Neural crest cell (in vitro differentiated cells): ENCODE measurements around the gene OLA1. TPM values are rescaled to one million over a fixed set of nuclear protein-coding genes. Genes with fewer than 3 reads are reported as not detected.

Source experiments
- DNase-seq: peaks from one replicate; pipeline ENCODE4 v3.0.0; 2021; ENCODE audit warnings: low read depth, mixed read lengths, low spot score
- H3K27ac Mint-ChIP-seq: one replicate; pipeline ENCODE4 v1.8.0; 2021; ENCODE audit warnings: mild to moderate bottlenecking, mixed read lengths; ENCODE audit not compliant: unreplicated experiment
- H3K27me3 Mint-ChIP-seq: 2 replicates; pipeline ENCODE4 v1.8.0; 2021; ENCODE audit warnings: low read depth, mild to moderate bottlenecking, mixed read lengths
- H3K36me3 Mint-ChIP-seq: 2 replicates; pipeline ENCODE4 v1.8.0; 2021; ENCODE audit warnings: low read depth, mild to moderate bottlenecking, mixed read lengths
- H3K4me1 Mint-ChIP-seq: 2 replicates; pipeline ENCODE4 v1.8.0; 2021; ENCODE audit warnings: mixed read lengths
- H3K4me3 Mint-ChIP-seq: one replicate; pipeline ENCODE4 v1.8.0; 2021; ENCODE audit warnings: mild to moderate bottlenecking, mixed read lengths
- H3K9me3 Mint-ChIP-seq: 2 replicates; pipeline ENCODE4 v1.8.0; 2021; ENCODE audit warnings: mixed read lengths
- total RNA-seq: library from RNA; stranded (reverse); gene quantifications from 2 replicates; pipeline ENCODE4 v1.2.1, GENCODE V29; 2021
- TF ChIP-seq, protein P1 (sequence below): fragments of 200-600 bp; sonication (generic); conservative IDR thresholded peaks from 2 replicates; pipeline ENCODE4 v1.5.0; 2021; ENCODE audit warnings: antibody characterized with exemption, mild to moderate bottlenecking

OLA1 gene
- total RNA-seq, 1 donor from 2014 or later = 170 TPM

- TF ChIP-seq, protein P1, sequence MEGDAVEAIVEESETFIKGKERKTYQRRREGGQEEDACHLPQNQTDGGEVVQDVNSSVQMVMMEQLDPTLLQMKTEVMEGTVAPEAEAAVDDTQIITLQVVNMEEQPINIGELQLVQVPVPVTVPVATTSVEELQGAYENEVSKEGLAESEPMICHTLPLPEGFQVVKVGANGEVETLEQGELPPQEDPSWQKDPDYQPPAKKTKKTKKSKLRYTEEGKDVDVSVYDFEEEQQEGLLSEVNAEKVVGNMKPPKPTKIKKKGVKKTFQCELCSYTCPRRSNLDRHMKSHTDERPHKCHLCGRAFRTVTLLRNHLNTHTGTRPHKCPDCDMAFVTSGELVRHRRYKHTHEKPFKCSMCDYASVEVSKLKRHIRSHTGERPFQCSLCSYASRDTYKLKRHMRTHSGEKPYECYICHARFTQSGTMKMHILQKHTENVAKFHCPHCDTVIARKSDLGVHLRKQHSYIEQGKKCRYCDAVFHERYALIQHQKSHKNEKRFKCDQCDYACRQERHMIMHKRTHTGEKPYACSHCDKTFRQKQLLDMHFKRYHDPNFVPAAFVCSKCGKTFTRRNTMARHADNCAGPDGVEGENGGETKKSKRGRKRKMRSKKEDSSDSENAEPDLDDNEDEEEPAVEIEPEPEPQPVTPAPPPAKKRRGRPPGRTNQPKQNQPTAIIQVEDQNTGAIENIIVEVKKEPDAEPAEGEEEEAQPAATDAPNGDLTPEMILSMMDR = peak; percentile 67
- Mint-ChIP-seq H3K4me3 (no peak overlapping the region), H3K4me1 (peaks cover 29% of the 10 kb centered on the region), H3K27ac (no peak overlapping the region), H3K36me3 (peaks cover 6% of the 10 kb centered on the region), H3K27me3 (no peaks in the 10 kb centered on the region), H3K9me3 (no peaks in the 10 kb centered on the region)
- no peak for DNase-seq
Measured at GRCh38 chr2:174078275-174078674, 170.1 kb downstream of the OLA1 start.

DNA sequence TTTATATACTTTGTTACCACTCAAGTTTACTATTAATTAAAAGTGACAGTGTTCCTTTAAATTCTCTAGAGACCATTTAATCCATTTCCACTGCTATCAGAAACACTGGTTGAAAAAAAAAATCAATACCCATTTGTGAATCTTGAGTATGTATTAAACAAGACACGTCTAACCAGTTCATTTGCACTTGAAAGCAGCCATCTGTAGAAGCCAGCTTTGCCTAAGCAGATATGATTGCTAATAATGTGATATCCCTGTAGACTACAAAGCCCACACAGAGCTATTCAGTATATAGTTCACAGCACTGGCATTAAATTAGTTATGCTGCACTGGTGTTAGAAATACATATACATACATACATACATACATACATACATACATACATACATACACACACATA lies 171.4 kb downstream of the OLA1 start:
- H3K36me3 Mint-ChIP-seq = peaks cover 6% of the 10 kb centered on the region
- TF ChIP-seq, protein P1 = no peak
- no peak overlapping the region for H3K27ac Mint-ChIP-seq
- DNase-seq = no peak
- H3K9me3 Mint-ChIP-seq = no peaks in the 10 kb centered on the region
- peaks cover 29% of the 10 kb centered on the region for H3K4me1 Mint-ChIP-seq
- H3K4me3 Mint-ChIP-seq = no peak overlapping the region
- no peaks in the 10 kb centered on the region for H3K27me3 Mint-ChIP-seq

DNA sequence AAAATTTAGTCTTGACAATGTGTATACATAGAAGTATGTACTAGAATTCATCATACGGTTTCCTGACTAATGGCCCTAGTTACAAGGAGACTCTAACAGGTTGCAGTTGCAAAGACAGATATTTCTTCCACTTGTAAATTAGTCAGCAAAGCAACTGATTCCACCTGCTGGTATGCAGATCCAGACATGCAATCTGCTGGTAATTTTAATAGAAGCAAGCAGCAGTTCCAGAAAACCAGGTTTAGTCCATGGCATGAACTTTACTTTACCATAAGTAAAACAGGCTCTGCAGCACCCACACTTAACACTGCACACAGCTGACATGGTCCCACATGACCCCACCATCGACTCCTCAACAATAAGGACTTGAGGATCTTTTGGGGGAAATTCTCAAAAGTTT lies 172.3 kb downstream of the OLA1 start:
- peaks cover 6% of the 10 kb centered on the region for H3K36me3 Mint-ChIP-seq
- H3K27ac Mint-ChIP-seq = no peak overlapping the region
- DNase-seq = no peak
- H3K27me3 Mint-ChIP-seq = no peaks in the 10 kb centered on the region
- TF ChIP-seq, protein P1 = no peak
- H3K4me3 Mint-ChIP-seq = no peak overlapping the region
- H3K9me3 Mint-ChIP-seq = no peaks in the 10 kb centered on the region
- peaks cover 23% of the 10 kb centered on the region for H3K4me1 Mint-ChIP-seq

- DNase-seq = no peak
- Mint-ChIP-seq H3K4me1 (peaks cover 16% of the 10 kb centered on the region), H3K27me3 (no peaks in the 10 kb centered on the region), H3K9me3 (no peaks in the 10 kb centered on the region), H3K36me3 (peaks cover 6% of the 10 kb centered on the region), H3K27ac (no peak overlapping the region), H3K4me3 (no peak overlapping the region)
- TF ChIP-seq, protein P1 = no peak
Measured at GRCh38 chr2:174074831-174075230, 173.5 kb downstream of the OLA1 start.

DNA sequence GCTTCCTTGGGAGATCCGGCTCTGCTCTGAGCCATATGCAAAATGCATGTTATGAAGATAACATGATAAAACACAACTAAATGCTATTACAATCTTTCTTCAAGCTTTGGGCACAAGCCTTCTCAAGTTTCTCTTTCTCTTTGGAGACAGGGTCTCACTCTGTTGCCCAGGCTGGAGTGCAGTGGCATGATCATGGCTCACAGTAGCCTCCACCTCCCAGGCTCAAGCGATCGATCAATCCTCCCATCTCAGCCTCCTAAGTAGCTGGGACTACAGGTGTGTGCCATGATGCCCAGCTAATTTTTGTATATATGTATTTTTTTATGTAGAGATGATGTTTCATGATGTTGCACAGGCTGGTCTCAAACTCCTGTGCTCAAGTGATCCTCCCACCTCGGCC lies 175.5 kb downstream of the OLA1 start:
- Mint-ChIP-seq H3K9me3 (no peaks in the 10 kb centered on the region), H3K4me1 (peaks cover 6% of the 10 kb centered on the region), H3K27ac (no peak overlapping the region), H3K27me3 (no peaks in the 10 kb centered on the region), H3K4me3 (no peak overlapping the region), H3K36me3 (peaks cover 6% of the 10 kb centered on the region)
- TF ChIP-seq, protein P1 = no peak
- no peak for DNase-seq

GRCh38 chr2:174072069-174072468 lies 176.3 kb downstream of the OLA1 start:
- Mint-ChIP-seq H3K27ac (no peak overlapping the region), H3K9me3 (no peaks in the 10 kb centered on the region), H3K4me3 (no peak overlapping the region), H3K4me1 (peaks cover 2% of the 10 kb centered on the region), H3K36me3 (peaks cover 6% of the 10 kb centered on the region), H3K27me3 (no peaks in the 10 kb centered on the region)
- TF ChIP-seq, protein P1 = no peak
- no peak for DNase-seq
